GM03348 (cell line): ENCODE measurements around the gene MAN1B1.
A peak's percentile ranks its signal among the peaks of the same experiment; 100 is the strongest.

Experiments used
- DNase-seq: peaks from one replicate; pipeline ENCODE4 v3.0.0; 2012; ENCODE audit warnings: low spot score

The MAN1B1 gene

GRCh38 chr9:137147091-137147792, 60.5 kb downstream of the MAN1B1 start:
- DNase-seq: no peak

- no peak for DNase-seq
Observed at GRCh38 chr9:137147793-137148160, 61.0 kb downstream of the MAN1B1 start.

GRCh38 chr9:137148242-137148641, 61.5 kb downstream of the MAN1B1 start:
- DNase-seq: no peak

DNA sequence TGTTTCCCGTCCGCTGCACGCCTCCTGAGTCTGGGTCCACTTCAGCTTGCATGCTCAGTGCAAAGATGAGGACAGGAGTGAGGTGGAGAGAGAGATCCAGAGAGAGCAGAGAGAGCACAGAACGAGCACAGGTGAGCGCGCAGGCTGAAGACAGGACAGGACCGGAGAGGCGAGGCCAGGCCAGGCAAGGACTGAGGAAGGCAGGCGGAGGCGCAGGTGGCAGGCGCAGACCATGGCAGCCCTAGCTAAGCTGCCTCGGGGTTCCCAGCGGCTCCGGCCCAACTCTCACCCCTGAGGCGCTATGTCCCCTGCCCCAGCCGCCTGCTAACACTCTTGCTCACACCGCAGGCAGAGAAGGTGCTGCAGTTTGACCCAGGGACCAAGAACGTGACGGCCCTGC, 61.9 kb downstream of the MAN1B1 start:
- no peak for DNase-seq

DNA sequence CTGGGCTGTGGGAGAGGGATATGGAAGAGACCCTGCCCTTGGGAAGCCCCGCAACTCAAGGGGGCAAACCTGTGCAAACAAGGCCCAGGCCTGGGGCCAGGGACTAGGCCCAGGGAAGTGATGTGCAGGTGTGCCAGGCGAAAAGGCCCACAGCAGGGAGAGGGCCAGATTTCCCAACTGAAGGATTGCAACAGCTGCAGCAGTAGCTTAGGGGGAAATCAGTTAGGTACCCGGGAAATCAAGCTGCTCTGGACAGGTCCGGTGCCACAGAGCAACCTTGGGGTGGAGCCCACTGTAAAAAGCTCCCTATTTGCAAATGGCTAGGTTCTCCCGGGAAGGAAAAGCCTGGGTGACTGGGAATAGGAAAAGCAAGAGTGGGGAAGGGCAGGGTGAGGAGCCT, 62.6 kb downstream of the MAN1B1 start:
- DNase-seq: no peak

DNA sequence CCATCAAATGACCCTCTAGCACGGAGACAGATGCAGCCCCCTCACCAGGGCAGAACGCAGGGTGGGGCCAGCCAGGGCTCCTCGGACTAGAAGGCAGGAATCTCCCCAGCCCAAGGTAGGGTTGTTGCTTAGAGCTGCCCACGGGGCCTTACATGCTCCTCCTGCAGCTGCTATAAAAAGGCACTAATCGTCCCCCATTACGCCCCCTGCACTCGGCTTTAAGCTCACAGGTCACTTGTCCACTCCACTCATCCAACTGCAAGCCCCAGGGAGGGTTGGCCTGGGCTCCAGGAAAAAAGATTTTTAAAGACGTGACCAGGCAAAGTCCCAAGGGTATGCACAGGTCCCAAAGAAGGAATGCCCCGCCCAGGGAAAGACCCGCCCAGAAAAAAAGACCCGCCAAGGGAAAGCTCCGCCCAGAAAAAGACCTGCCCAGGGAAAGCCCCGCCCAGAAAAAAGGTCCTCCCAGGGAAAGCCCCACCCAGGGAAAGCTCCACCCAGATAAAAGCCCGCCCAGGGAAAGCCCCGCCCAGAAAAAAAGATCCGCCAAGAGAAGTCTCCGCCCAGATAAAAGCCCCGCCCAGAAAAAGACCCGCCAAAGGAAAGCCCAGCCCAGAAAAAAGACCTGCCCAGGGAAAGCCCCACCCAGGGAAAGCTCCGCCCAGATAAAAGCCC, 63.3 kb downstream of the MAN1B1 start:
- DNase-seq: no peak

- DNase-seq: peak; percentile 44
Observed at GRCh38 chr9:137150617-137151457, 64.1 kb downstream of the MAN1B1 start.

DNA sequence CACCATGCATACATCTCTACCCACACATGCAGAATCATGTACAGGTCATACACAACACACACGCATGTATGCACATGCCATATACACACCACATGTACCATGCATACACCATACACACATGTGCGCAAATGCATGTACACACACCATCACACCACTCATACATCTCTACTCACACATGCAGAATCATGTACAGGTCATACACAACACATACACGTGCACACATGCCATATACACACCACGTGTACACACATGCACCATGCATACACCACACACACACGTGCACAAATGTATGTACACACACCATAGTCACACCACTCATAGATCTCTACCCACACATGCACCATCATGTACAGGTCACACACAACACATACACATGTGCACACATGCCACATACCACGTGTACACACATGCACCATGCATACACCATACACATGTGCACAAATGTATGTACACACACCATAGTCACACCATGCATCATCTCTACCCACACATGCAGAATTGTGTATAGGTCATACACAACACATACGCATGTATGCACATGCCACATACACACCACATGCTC, 66.1 kb downstream of the MAN1B1 start:
- DNase-seq: no peak

GRCh38 chr9:137156567-137157375, 70.0 kb downstream of the MAN1B1 start:
- peak; percentile 90 for DNase-seq

- DNase-seq: no peak
Observed at GRCh38 chr9:137157618-137158415, 71.0 kb downstream of the MAN1B1 start.

DNA sequence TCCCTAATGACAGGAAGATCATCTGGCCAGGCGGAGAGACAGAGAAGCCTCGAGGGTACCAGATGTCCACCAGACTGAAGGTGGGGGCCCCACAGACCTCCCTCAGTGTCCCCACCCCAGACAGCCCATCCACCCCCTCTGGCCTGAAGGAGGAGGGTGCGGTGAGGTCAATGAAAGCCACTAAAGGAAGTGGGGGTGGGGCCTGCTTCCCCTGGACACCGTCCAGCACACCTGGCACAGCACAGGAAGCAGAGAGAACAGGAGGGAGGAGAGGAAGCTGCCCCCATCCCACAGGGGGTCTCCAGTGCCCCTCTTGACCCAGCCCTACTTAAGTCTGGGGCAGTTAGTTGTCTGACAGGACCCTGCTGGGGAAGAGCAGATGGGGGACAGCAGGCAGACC, 71.8 kb downstream of the MAN1B1 start:
- DNase-seq: no peak
